Measurements from ENCODE around the gene PARD3B.

DNA sequence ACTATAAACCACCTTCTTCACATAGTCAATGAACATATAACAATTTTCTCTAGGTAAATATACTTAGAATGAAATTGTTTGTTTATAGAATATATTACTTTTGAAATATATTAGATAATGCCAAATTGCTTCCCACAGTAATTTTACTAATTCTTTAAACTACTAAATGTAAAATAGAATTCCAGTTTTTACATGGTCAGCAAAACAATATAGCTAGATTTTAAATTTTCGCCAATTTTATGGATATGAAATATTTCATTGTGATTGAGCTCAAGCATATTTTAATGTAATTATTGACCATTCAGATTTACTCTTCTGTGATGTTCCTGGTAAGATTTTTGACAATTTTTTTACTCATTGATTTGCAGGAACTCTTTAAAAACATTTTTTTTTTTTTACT lies 444.6 kb downstream of the PARD3B start:
- TF ChIP-seq, protein P1, sequence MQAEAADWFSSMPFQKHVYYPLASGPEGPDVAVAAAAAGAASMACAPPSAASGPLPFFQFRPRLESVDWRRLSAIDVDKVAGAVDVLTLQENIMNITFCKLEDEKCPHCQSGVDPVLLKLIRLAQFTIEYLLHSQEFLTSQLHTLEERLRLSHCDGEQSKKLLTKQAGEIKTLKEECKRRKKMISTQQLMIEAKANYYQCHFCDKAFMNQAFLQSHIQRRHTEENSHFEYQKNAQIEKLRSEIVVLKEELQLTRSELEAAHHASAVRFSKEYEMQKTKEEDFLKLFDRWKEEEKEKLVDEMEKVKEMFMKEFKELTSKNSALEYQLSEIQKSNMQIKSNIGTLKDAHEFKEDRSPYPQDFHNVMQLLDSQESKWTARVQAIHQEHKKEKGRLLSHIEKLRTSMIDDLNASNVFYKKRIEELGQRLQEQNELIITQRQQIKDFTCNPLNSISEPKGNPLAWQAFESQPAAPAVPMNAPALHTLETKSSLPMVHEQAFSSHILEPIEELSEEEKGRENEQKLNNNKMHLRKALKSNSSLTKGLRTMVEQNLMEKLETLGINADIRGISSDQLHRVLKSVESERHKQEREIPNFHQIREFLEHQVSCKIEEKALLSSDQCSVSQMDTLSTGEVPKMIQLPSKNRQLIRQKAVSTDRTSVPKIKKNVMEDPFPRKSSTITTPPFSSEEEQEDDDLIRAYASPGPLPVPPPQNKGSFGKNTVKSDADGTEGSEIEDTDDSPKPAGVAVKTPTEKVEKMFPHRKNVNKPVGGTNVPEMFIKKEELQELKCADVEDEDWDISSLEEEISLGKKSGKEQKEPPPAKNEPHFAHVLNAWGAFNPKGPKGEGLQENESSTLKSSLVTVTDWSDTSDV (CRISPR knock-in tag; IDR thresholded peaks at IDR 0.05): no peak
- TF ChIP-seq ISL2 (CRISPR knock-in tag; IDR thresholded peaks at IDR 0.05) (no peak), POLR2AphosphoS5 (IDR thresholded peaks at IDR 0.05; ENCODE audit: low read depth, low read length) (no peak), ZNF234 (CRISPR knock-in tag; conservative IDR thresholded peaks at IDR 0.05) (no peak), DNMT3B (CRISPR knock-in tag; conservative IDR thresholded peaks at IDR 0.05) (no peak), STAT5B (CRISPR knock-in tag; IDR thresholded peaks at IDR 0.05) (no peak), PHF20 (CRISPR knock-in tag; IDR thresholded peaks at IDR 0.05) (no peak), SOX5 (CRISPR knock-in tag; IDR thresholded peaks at IDR 0.05; ENCODE audit: borderline replicate concordance) (no peak), MIER3 (CRISPR knock-in tag; IDR thresholded peaks at IDR 0.05; ENCODE audit: borderline replicate concordance) (no peak)

Data from HepG2 (cell line).